H9 (cell line): ENCODE data around the gene AADAC. TPM values are rescaled to one million over a fixed set of nuclear protein-coding genes. Genes with fewer than 3 reads are reported as not detected.

Experiments used
- DNase-seq: peaks from one replicate; pipeline ENCODE4 v3.0.0-alpha.2; 2017
- H2AFZ ChIP-seq: one replicate; pipeline ENCODE4 v1.6.1; 2013; ENCODE audit warnings: mild to moderate bottlenecking, low read length, control low read depth, moderate library complexity
- H2AK5ac ChIP-seq: 2 replicates; pipeline ENCODE4 v1.6.1; 2013; ENCODE audit warnings: low read length, control low read depth, mixed read lengths; ENCODE audit not compliant: insufficient read length
- H2BK120ac ChIP-seq: one replicate; pipeline ENCODE4 v1.6.1; 2013; ENCODE audit warnings: low read depth, mild to moderate bottlenecking, low read length, control low read depth, inconsistent platforms; ENCODE audit not compliant: poor library complexity, severe bottlenecking
- H2BK12ac ChIP-seq: 2 replicates; pipeline ENCODE4 v1.6.1; 2013; ENCODE audit warnings: low read length, control low read depth, mixed read lengths, low read depth; ENCODE audit not compliant: insufficient read length
- H2BK15ac ChIP-seq: 2 replicates; pipeline ENCODE4 v1.6.1; 2013; ENCODE audit warnings: low read depth, low read length, control low read depth
- H2BK20ac ChIP-seq: one replicate; pipeline ENCODE4 v1.6.1; 2013; ENCODE audit warnings: low read depth, mild to moderate bottlenecking, low read length, control low read depth, inconsistent platforms; ENCODE audit not compliant: poor library complexity, severe bottlenecking
- H2BK5ac ChIP-seq: 2 replicates; pipeline ENCODE4 v1.6.1; 2013; ENCODE audit warnings: low read length, control low read depth, mixed read lengths; ENCODE audit not compliant: insufficient read length
- H3K14ac ChIP-seq: 2 replicates; pipeline ENCODE4 v1.6.1; 2013; ENCODE audit warnings: low read length, control low read depth; ENCODE audit not compliant: insufficient read depth
- H3K18ac ChIP-seq: 2 replicates; pipeline ENCODE4 v1.6.1; 2013; ENCODE audit warnings: low read depth, mild to moderate bottlenecking, mixed read lengths, low read length, control low read depth; ENCODE audit not compliant: insufficient read length
- H3K23ac ChIP-seq: 2 replicates; pipeline ENCODE4 v1.6.1; 2013; ENCODE audit warnings: low read length, control low read depth, mixed read lengths, low read depth; ENCODE audit not compliant: insufficient read length
- H3K23me2 ChIP-seq: 2 replicates; pipeline ENCODE4 v1.6.1; 2013; ENCODE audit warnings: low read depth, mild to moderate bottlenecking, mixed read lengths, low read length, control low read depth; ENCODE audit not compliant: insufficient read length, poor library complexity, severe bottlenecking
- H3K27ac ChIP-seq: 2 replicates; pipeline ENCODE4 v1.5.1; 2013; ENCODE audit warnings: low read length, control low read depth, mixed read lengths, low read depth; ENCODE audit not compliant: insufficient read length
- H3K27me3 ChIP-seq: 2 replicates; pipeline ENCODE4 v1.6.1; 2013; ENCODE audit warnings: low read length, control low read depth, inconsistent platforms; ENCODE audit not compliant: insufficient read depth
- H3K4ac ChIP-seq: 2 replicates; pipeline ENCODE4 v1.6.1; 2013; ENCODE audit warnings: low read depth, mild to moderate bottlenecking, control low read depth, inconsistent platforms, low read length, moderate library complexity
- H3K4me1 ChIP-seq: 2 replicates; pipeline ENCODE4 v1.6.1; 2013; ENCODE audit warnings: low read length, control low read depth, inconsistent platforms; ENCODE audit not compliant: insufficient read depth
- H3K4me2 ChIP-seq: 2 replicates; pipeline ENCODE4 v1.6.1; 2013; ENCODE audit warnings: low read length, control low read depth, mixed read lengths; ENCODE audit not compliant: insufficient read length, insufficient read depth
- H3K56ac ChIP-seq: 2 replicates; pipeline ENCODE4 v1.6.1; 2013; ENCODE audit warnings: low read depth, mild to moderate bottlenecking, mixed read lengths, low read length, control low read depth; ENCODE audit not compliant: insufficient read length
- H3K79me1 ChIP-seq: 2 replicates; pipeline ENCODE4 v1.6.1; 2013; ENCODE audit warnings: low read depth, mild to moderate bottlenecking, moderate library complexity, low read length, control low read depth, inconsistent platforms; ENCODE audit not compliant: insufficient read depth, poor library complexity, severe bottlenecking
- H3K79me2 ChIP-seq: 2 replicates; pipeline ENCODE4 v1.6.1; 2013; ENCODE audit warnings: low read length, control low read depth, inconsistent platforms; ENCODE audit not compliant: insufficient read depth
- H3K9ac ChIP-seq: 2 replicates; pipeline ENCODE4 v1.6.1; 2013; ENCODE audit warnings: low read length, control low read depth, mixed read lengths; ENCODE audit not compliant: insufficient read length; ENCODE audit errors: extremely low read depth
- H3K9me3 ChIP-seq: one replicate; pipeline ENCODE4 v1.6.1; 2013; ENCODE audit warnings: low read depth, low read length, inconsistent platforms; ENCODE audit not compliant: control insufficient read depth
- H3T11ph ChIP-seq: one replicate; pipeline ENCODE4 v1.6.1; 2013; ENCODE audit warnings: mild to moderate bottlenecking, low read length, control low read depth, inconsistent platforms
- H4K20me1 ChIP-seq: one replicate; pipeline ENCODE4 v1.6.1; 2013; ENCODE audit not compliant: control insufficient read depth, insufficient read length, insufficient read depth
- H4K5ac ChIP-seq: 2 replicates; pipeline ENCODE4 v1.6.1; 2013; ENCODE audit warnings: low read depth, mild to moderate bottlenecking, mixed read lengths, low read length, control low read depth; ENCODE audit not compliant: insufficient read length
- H4K8ac ChIP-seq: replicated peaks from 2 replicates; pipeline ENCODE4 v1.6.1; 2013; ENCODE audit warnings: low read length, control low read depth, mixed read lengths, low read depth; ENCODE audit not compliant: insufficient read length
- H4K91ac ChIP-seq: 2 replicates; pipeline ENCODE4 v1.6.1; 2013; ENCODE audit warnings: low read depth, mild to moderate bottlenecking, moderate library complexity, mixed read lengths, low read length, control low read depth; ENCODE audit not compliant: insufficient read length
- H3K27ac Mint-ChIP-seq, 3 experiments: 2 replicates in 2 of 3; 3 replicates in 1 of 3; pipeline ENCODE4 v1.8.0; 2020 to 2021; ENCODE audit warnings: mixed read lengths in 3 of 3, mild to moderate bottlenecking in 1 of 3, moderate library complexity in 1 of 3
- H3K27me3 Mint-ChIP-seq: 2 replicates; pipeline ENCODE4 v1.8.0; 2021; ENCODE audit warnings: low read depth, mild to moderate bottlenecking, moderate library complexity, mixed read lengths
- H3K36me3 Mint-ChIP-seq, 3 experiments: 2 replicates in 2 of 3; 3 replicates in 1 of 3; pipeline ENCODE4 v1.8.0; 2020 to 2021; ENCODE audit warnings: low read depth in 3 of 3, mixed read lengths in 3 of 3; ENCODE audit not compliant: insufficient read depth in 1 of 3
- H3K4me1 Mint-ChIP-seq, 2 experiments: 2 replicates each; pipeline ENCODE4 v1.8.0; 2020; ENCODE audit warnings: mixed read lengths in 2 of 2
- H3K4me3 Mint-ChIP-seq, 2 experiments: 2 replicates in 1 of 2; 3 replicates in 1 of 2; pipeline ENCODE4 v1.8.0; 2020 to 2021; ENCODE audit warnings: mild to moderate bottlenecking in 2 of 2, mixed read lengths in 2 of 2, moderate library complexity in 1 of 2
- H3K9me3 Mint-ChIP-seq, 2 experiments: 2 replicates in 1 of 2; 3 replicates in 1 of 2; pipeline ENCODE4 v1.8.0; 2020; ENCODE audit warnings: mild to moderate bottlenecking in 2 of 2, mixed read lengths in 2 of 2, moderate library complexity in 1 of 2
- CTCF ChIP-seq: fragments of 200-600 bp; sonication (generic); conservative IDR thresholded peaks from 3 replicates; pipeline ENCODE4 v1.8.0; 2021; ENCODE audit warnings: antibody characterized with exemption, mild to moderate bottlenecking
- WGBS: extraction: QIAGEN DNeasy Blood & Tissue Kit; methylation state at CpG from one replicate; pipeline ENCODE4 v1.1.7; 2013; ENCODE audit warnings: missing lambda C conversion rate, low lambda C conversion rate, mixed read lengths; ENCODE audit not compliant: insufficient read length; ENCODE audit errors: extremely low coverage; 5-methylcytosine and 5-hydroxymethylcytosine counted together
- total RNA-seq: library from RNA; stranded (reverse); gene quantifications from 2 replicates; pipeline ENCODE4 v1.2.1, GENCODE V29; 2021

Gene AADAC
- total RNA-seq, 1 experiment from 2014 or later: not detected

- no peaks in the 10 kb centered on the region for H3K27me3 ChIP-seq
- no peak overlapping the region for H2BK15ac ChIP-seq
- H2AK5ac ChIP-seq: no peak overlapping the region
- H3K18ac ChIP-seq: no peak overlapping the region
- no peak overlapping the region for H3K4me2 ChIP-seq
- H3K9me3 ChIP-seq: no peaks in the 10 kb centered on the region
- no peaks in the 10 kb centered on the region for H3K79me1 ChIP-seq
- peaks cover 4 to 5% of the 10 kb centered on the region in 2 experiments; a peak in 3 of 4 replicates for H3K4me1 Mint-ChIP-seq
- no peak overlapping the region for H3K56ac ChIP-seq
- H3K4ac ChIP-seq: no peak overlapping the region
- no peak overlapping the region for H2BK20ac ChIP-seq
- no peak overlapping the region; the same call in 1 of the 2 replicates for H3K14ac ChIP-seq
- H4K8ac ChIP-seq: no peak overlapping the region
- H3T11ph ChIP-seq: no peak overlapping the region
- H4K5ac ChIP-seq: no peak overlapping the region
- peaks cover 3 to 12% (median 5%) of the 10 kb centered on the region in 3 experiments; a peak in 6 of 7 replicates for H3K36me3 Mint-ChIP-seq
- no peaks in the 10 kb centered on the region; the same call in 1 of the 2 replicates for H3K27me3 Mint-ChIP-seq
- no peaks in the 10 kb centered on the region for H3K23me2 ChIP-seq
- H2BK120ac ChIP-seq: no peak overlapping the region
- no peak overlapping the region for H3K4me3 Mint-ChIP-seq
- H2BK12ac ChIP-seq: no peak overlapping the region
- no peaks in the 10 kb centered on the region for H4K20me1 ChIP-seq
- no peak for TF ChIP-seq CTCF
- H3K79me2 ChIP-seq: no peaks in the 10 kb centered on the region
- no peak overlapping the region for H3K27ac Mint-ChIP-seq
- H2BK5ac ChIP-seq: no peak overlapping the region
- H3K9ac ChIP-seq: no peak overlapping the region
- WGBS: no CpG with 5 or more reads among the region's 11 CpGs
- H3K27ac ChIP-seq: no peak overlapping the region
- H4K91ac ChIP-seq: no peak overlapping the region
- no peak overlapping the region for H3K23ac ChIP-seq
- no peaks in the 10 kb centered on the region for H3K4me1 ChIP-seq
- peaks cover 2 to 12% of the 10 kb centered on the region in 2 experiments; a peak in 3 of 5 replicates for H3K9me3 Mint-ChIP-seq
- no peak for DNase-seq
- no peak overlapping the region for H2AFZ ChIP-seq
These were observed 38.3 kb downstream of the AADAC start for GRCh38 chr3:151852074-151852811.
